Mucosa of stomach (tissue), 1 donor: ENCODE results near the gene SLC13A3.
"Not testable (repeated sequence)": the region's sequence is repeated elsewhere in the genome, so short reads cannot be mapped to it uniquely, and the experiment has no call there.

Experiments used
- H3K27me3 ChIP-seq: one replicate; pipeline ENCODE4 v1.7.0; 2013; ENCODE audit warnings: mild to moderate bottlenecking, low read length; ENCODE audit not compliant: control insufficient read depth, insufficient read depth
- H3K36me3 ChIP-seq: one replicate; pipeline ENCODE4 v1.7.0; 2013; ENCODE audit warnings: low read length; ENCODE audit not compliant: control insufficient read depth, insufficient read depth
- H3K4me1 ChIP-seq: one replicate; pipeline ENCODE4 v1.7.0; 2013; ENCODE audit warnings: mild to moderate bottlenecking, low read length; ENCODE audit not compliant: control insufficient read depth, insufficient read depth
- H3K4me3 ChIP-seq: one replicate; pipeline ENCODE4 v1.7.0; 2013; ENCODE audit warnings: low read length
- H3K9ac ChIP-seq: one replicate; pipeline ENCODE4 v1.7.0; 2013; ENCODE audit warnings: mild to moderate bottlenecking, low read length, moderate library complexity
- H3K9me3 ChIP-seq: one replicate; pipeline ENCODE4 v1.7.0; 2013; ENCODE audit warnings: mild to moderate bottlenecking, low read length, moderate library complexity; ENCODE audit not compliant: control insufficient read depth
- donor health status: Pancreatic carcinoma.

SLC13A3 gene

DNA sequence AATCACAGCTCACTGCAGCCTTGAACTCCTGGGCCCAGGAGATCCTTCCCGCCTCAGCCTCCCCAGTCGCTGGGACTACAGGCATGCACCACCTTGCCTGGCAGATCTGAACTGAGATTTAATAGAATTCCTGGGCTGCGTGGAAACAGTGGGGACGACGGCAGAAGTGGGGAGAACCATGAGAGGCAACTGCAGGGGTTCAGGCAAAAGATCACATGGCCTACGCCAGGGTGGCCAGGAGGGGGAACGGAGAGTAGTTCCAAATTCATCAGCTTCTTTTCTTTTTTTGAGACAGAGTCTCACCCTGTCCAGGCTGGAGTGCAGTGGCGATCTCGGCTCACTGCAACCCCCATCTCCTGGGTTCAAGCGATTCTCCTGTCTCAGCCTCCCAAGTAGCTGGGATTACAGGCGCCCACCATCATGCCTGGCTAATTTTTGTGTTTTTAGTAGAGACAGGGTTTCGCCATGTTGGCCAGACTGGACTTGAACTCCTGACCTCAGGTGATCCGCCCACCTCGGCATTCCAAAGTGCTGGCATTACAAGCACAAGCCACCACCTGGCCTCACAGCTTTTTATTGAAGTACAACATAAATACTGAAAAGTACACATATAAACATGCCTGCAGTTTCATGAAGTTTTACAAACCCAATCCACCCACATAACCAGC lies 25.5 kb upstream of the SLC13A3 start:
- not testable (repeated sequence) for H3K4me3 ChIP-seq, H3K4me1 ChIP-seq, H3K9me3 ChIP-seq, H3K27me3 ChIP-seq, H3K36me3 ChIP-seq, H3K9ac ChIP-seq

DNA sequence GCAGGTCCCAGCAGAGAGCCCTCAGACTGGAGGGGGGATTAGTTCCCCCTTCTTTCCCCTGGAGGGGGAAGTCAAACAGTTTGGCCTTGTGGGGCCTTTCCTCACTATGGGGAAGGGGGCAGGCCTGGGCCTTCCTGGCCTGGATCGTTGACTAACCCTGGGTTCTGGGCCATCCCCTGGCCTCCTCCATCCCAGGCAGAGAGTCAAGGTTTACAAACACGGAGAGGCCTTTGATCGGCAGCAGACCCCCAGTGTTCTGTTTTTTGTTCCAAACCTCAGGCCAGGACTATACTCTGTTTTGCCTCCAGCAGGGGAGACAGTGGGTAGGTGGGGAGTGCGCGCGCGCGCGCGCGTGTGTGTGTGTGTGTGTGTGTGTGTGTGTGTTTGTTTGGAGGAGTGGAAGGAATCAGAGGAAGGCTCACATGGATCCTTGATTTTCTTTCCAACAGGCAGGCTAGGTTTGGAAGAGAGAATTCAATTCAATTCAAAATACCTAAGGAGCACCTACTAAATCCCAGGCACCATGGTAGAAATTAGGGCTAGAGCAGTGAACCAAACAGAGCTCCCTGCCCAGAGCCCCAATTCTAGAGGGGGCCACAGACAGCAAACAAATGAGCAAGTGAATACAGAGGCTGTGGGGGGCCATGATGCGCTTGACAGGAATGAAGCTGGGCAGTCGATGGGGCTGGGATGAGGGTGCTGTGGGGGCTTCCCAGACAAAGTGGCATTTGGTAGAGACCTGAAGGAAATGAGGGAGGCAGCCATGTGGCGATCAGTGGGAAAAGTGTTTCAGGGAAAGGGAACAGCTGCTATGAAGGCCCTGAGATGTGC lies 23.2 kb upstream of the SLC13A3 start:
- Histone ChIP-seq H3K9ac (no peak overlapping the region), H3K4me3 (no peak overlapping the region), H3K9me3 (no peaks in the 10 kb centered on the region), H3K36me3 (no peaks in the 10 kb centered on the region), H3K4me1 (no peaks in the 10 kb centered on the region), H3K27me3 (no peaks in the 10 kb centered on the region)

GRCh38 chr20:46673394-46674252 lies 22.4 kb upstream of the SLC13A3 start:
- no peaks in the 10 kb centered on the region for H3K27me3 ChIP-seq
- H3K9ac ChIP-seq, result no peak overlapping the region
- H3K36me3 ChIP-seq, result no peaks in the 10 kb centered on the region
- H3K4me3 ChIP-seq, result no peak overlapping the region
- no peaks in the 10 kb centered on the region for H3K4me1 ChIP-seq
- H3K9me3 ChIP-seq, result no peaks in the 10 kb centered on the region

DNA sequence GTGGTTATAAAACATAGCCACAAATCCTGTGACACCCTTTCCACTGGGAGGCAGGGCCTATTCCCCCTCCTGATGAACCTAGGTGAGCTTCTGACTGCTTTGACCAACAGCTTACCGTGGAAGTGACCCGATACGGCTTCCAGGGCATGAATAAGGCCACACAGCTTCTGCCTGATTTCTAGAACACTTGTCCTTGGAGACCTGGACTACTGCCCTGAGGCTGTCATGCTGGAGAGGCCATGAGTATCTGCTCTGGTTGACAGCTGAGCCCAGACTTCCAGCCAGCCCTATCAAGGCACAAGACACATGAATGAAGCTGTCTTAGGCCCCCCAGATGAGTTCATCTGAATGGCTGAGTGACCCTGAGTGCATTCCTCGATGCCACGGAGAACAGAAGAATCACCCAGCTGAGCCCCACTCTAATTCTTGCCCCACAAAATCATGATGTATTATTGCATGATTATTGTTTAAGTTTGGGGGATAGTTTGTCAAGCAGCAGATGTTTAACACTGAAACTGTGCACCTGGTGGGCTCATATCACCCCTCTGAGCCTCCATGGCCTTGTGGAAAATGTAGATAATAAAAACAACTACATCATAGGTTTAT lies 21.4 kb upstream of the SLC13A3 start:
- H3K9ac ChIP-seq, result no peak overlapping the region
- no peaks in the 10 kb centered on the region for H3K36me3 ChIP-seq
- no peaks in the 10 kb centered on the region for H3K9me3 ChIP-seq
- no peak overlapping the region for H3K4me3 ChIP-seq
- H3K27me3 ChIP-seq, result no peaks in the 10 kb centered on the region
- H3K4me1 ChIP-seq, result no peaks in the 10 kb centered on the region

- H3K36me3 ChIP-seq, result no peaks in the 10 kb centered on the region
Observed at GRCh38 chr20:46671866-46672542, 20.7 kb upstream of the SLC13A3 start.

DNA sequence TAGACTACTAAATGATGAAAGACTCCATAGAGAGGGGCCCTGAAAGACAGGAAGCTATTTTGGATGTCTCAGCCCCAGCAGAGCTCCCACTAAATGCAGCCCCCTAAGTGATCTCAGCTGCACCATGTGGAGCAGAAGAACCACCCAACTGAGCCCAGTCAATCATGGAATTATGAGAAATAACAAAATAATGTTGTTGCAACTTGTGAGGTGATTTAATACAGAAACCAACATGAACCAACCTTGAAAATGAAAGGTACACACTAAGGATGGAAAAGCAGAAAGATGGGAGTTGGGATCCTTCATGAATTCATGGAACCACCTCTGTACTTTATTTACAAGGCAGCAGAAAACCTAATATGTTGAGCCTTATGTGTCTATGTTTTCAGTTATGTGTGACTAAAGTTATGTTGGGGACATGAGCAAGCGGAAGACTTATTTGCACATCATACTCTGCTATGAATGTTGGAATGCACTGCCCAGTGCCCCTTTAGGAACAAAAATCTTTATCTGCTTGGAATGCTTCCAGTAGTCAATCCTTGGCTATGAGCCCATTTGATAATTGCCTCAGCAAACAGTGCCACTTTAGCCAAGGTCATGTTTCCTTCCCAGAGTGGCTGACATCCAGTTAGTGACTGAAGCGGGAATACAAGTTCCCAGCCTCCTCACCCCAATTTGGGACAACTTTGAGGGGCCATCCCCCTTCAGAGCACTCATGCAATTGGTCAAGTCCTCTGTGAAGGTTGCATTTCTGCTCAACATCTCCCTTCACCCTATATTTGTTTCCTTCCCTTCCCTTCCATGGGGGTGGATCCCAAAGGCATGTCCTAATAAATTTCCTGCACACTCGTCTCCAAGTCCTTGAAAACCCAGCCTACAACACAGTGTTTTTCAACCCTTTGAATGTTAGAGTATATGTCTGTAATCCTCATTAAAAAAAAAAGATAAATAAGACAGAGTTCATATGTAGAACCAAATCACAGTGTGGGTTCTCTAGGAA lies 19.6 kb upstream of the SLC13A3 start:
- no peaks in the 10 kb centered on the region for H3K36me3 ChIP-seq
- no peaks in the 10 kb centered on the region for H3K27me3 ChIP-seq
- no peak overlapping the region for H3K9ac ChIP-seq
- H3K4me3 ChIP-seq, result no peak overlapping the region
- H3K4me1 ChIP-seq, result no peaks in the 10 kb centered on the region
- H3K9me3 ChIP-seq, result no peaks in the 10 kb centered on the region

More at GRCh38 chr20:46671866-46672542, 20.7 kb upstream of the SLC13A3 start:
- H3K4me1 ChIP-seq, result no peaks in the 10 kb centered on the region
- H3K27me3 ChIP-seq, result no peaks in the 10 kb centered on the region
- no peaks in the 10 kb centered on the region for H3K9me3 ChIP-seq
- H3K9ac ChIP-seq, result no peak overlapping the region
- no peak overlapping the region for H3K4me3 ChIP-seq

DNA sequence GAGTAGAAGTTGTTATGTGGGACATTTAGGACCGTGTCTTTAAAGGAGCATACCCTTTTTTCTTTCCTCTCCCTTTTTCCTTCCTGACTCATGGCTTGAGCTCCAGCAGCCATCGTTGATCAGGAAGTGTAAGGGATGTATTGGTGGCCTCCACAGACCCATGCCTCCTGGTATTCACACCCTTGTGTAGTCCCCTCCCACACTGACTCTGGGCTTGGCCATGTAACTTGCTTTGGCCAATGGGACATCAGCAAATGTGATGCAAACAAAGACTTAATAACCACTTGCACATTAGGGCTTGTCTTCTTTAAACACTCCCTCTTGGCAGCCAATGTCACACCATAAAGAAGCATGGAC lies 18.9 kb upstream of the SLC13A3 start:
- Histone ChIP-seq H3K4me1 (no peaks in the 10 kb centered on the region), H3K9me3 (no peaks in the 10 kb centered on the region), H3K4me3 (no peak overlapping the region), H3K9ac (no peak overlapping the region), H3K36me3 (no peaks in the 10 kb centered on the region), H3K27me3 (no peaks in the 10 kb centered on the region)

DNA sequence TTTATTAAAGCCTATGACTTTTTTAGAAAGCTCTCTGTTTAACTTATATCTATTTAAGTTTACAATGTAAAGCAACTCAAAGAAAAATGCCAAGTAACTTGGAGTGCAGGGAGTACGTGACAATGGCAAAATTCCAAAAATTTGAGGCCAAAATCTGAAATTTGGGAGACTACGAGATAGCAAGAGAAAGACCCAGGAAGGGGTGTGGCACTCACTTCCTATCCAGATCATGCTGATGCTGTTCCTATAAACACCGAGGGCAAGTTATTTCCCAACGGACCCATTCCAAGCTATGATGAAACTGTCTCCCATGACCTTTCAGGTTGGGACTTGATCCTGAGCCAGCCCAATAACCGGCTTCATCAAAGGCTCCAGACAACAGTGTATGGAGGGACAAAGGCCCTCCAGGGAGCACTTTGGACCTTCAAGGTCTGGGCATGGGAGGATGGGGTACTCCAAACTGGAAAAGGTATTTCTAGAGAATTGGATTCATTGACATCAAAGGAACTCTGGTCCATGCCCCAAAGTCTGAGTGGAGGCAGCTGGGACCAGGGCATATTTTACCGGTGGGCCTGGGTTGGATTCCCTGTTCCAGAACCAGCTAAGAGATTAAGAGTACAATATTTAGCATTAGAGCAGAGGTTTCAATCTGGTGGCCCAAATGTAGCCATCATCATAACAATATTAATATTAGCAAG lies 15.7 kb upstream of the SLC13A3 start:
- H3K36me3 ChIP-seq, result no peaks in the 10 kb centered on the region
- H3K9ac ChIP-seq, result no peak overlapping the region
- no peaks in the 10 kb centered on the region for H3K27me3 ChIP-seq
- H3K4me1 ChIP-seq, result no peaks in the 10 kb centered on the region
- H3K9me3 ChIP-seq, result no peaks in the 10 kb centered on the region
- no peak overlapping the region for H3K4me3 ChIP-seq

- H3K27me3 ChIP-seq, result no peaks in the 10 kb centered on the region
- H3K4me3 ChIP-seq, result no peak overlapping the region
- H3K4me1 ChIP-seq, result no peaks in the 10 kb centered on the region
- no peaks in the 10 kb centered on the region for H3K9me3 ChIP-seq
- H3K36me3 ChIP-seq, result no peaks in the 10 kb centered on the region
- H3K9ac ChIP-seq, result no peak overlapping the region
Observed at GRCh38 chr20:46666306-46666705, 15.0 kb upstream of the SLC13A3 start.

DNA sequence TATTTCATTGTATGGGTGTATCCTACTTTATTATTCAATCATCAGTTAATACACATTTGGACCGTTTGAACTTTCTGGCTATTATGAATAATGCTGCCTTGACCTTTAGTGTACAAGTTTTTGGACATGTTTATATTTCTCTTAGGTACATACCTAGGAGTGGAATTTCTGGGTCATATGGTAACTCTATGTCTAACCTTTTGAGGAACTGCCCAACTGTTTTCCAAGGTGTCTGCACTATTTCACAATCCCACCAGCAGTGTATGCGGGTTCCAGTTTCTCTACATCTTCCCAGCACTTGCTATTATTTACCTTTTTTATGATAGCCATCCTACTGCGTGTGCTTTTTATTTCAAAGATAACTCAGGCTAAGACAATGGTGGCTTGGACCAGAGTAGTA lies 14.3 kb upstream of the SLC13A3 start:
- Histone ChIP-seq H3K36me3 (no peaks in the 10 kb centered on the region), H3K4me3 (no peak overlapping the region), H3K4me1 (no peaks in the 10 kb centered on the region), H3K9me3 (no peaks in the 10 kb centered on the region), H3K9ac (no peak overlapping the region), H3K27me3 (no peaks in the 10 kb centered on the region)
